DND-41 (cell line): ENCODE measurements around the gene PRSS3.
"Not testable (repeated sequence)": the region's sequence is repeated elsewhere in the genome, so short reads cannot be mapped to it uniquely, and the experiment has no call there.

Source experiments
- ATAC-seq: fragments of 200-7000 bp; cut with Tn5 transposase; 3 replicates; pipeline ENCODE4 v1.9.1; 2021; ENCODE audit warnings: low read depth; ENCODE audit not compliant: insufficient read depth
- DNase-seq: peaks from one replicate; pipeline ENCODE4 v3.0.0-alpha.2; 2020
- H2AFZ ChIP-seq: 2 replicates; pipeline ENCODE4 v1.6.0; 2012; ENCODE audit warnings: low read depth, low read length
- H3K27ac ChIP-seq: 2 replicates; pipeline ENCODE4 v1.5.1; 2012; ENCODE audit warnings: low read length, inconsistent platforms
- H3K27me3 ChIP-seq: fragments of 200-600 bp; sonication (generic); 2 replicates; pipeline ENCODE4 v1.6.0; 2012; ENCODE audit warnings: low read length, mild to moderate bottlenecking, inconsistent platforms; ENCODE audit not compliant: insufficient read depth, poor library complexity
- H3K36me3 ChIP-seq: 2 replicates; pipeline ENCODE4 v1.5.1; 2012; ENCODE audit warnings: low read length, inconsistent platforms; ENCODE audit not compliant: insufficient read depth
- H3K4me1 ChIP-seq: 2 replicates; pipeline ENCODE4 v1.5.1; 2012; ENCODE audit warnings: mild to moderate bottlenecking, low read length; ENCODE audit not compliant: insufficient read depth
- H3K4me2 ChIP-seq: 2 replicates; pipeline ENCODE4 v1.6.0; 2012; ENCODE audit warnings: mild to moderate bottlenecking, moderate library complexity, low read length, inconsistent platforms; ENCODE audit not compliant: insufficient read depth
- H3K4me3 ChIP-seq, 2 experiments: fragments of 200-600 bp in 1 of 2; shearing (Covaris generic) in 1 of 2; 2 replicates each; pipeline ENCODE4 v1.5.1; 2012 to 2016; ENCODE audit warnings: inconsistent platforms in 2 of 2, low read length in 2 of 2, mild to moderate bottlenecking in 2 of 2, low read depth in 1 of 2, moderate library complexity in 1 of 2
- H3K79me2 ChIP-seq: 2 replicates; pipeline ENCODE4 v1.6.0; 2012; ENCODE audit warnings: low read length, inconsistent platforms; ENCODE audit not compliant: insufficient read depth
- H3K9ac ChIP-seq: 2 replicates; pipeline ENCODE4 v1.6.0; 2012; ENCODE audit warnings: low read depth, mild to moderate bottlenecking, inconsistent platforms, low read length, moderate library complexity
- H3K9me3 ChIP-seq: 2 replicates; pipeline ENCODE4 v1.5.1; 2012; ENCODE audit warnings: low read length, moderate library complexity, mild to moderate bottlenecking, inconsistent platforms; ENCODE audit not compliant: insufficient read depth, severe bottlenecking
- H4K20me1 ChIP-seq: 2 replicates; pipeline ENCODE4 v1.6.0; 2012; ENCODE audit warnings: low read length; ENCODE audit not compliant: insufficient read depth
- EZH2 ChIP-seq: IDR thresholded peaks from 3 replicates; pipeline ENCODE4 v1.6.1; 2012; ENCODE audit warnings: borderline replicate concordance, low read depth, mild to moderate bottlenecking, moderate library complexity, low read length, inconsistent platforms; ENCODE audit not compliant: severe bottlenecking
- TF ChIP-seq, protein P1 (sequence below): IDR thresholded peaks from 2 replicates; pipeline ENCODE4 v1.5.1; 2012; ENCODE audit warnings: borderline replicate concordance, low read length, moderate library complexity, mild to moderate bottlenecking; ENCODE audit not compliant: poor library complexity, severe bottlenecking; ENCODE audit errors: extremely low read depth

PRSS3 gene

DNA sequence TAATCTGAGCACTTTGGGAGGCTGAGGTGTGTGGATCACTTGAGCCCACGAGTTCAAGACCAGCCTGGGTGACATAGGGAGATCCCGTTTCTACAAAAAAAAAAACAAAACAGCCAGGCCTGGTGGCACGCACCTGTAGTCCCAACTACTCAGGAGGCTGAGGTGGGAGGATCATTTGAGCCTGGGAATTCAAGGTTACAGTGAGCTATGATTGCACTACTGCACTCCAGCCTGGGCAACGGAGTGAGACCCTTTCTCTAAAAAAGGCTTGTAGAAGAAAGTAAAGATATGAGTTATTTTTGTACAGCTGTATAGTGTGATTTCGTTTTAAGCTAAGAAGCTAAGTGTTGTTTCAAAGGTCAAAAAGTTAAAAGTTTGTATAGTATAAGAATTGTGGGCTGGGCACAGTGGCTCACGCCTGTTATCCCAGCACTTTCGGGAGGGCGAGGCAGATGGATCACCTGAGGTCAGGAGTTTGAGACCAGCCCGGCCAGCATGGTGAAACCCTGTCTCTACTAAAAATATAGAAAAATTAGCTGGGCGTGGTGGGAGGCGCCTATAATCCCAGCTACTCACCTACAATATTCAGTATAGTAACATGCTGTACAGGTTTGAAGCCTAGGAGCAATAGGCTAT lies 40.4 kb downstream of the PRSS3 start:
- Histone ChIP-seq H3K79me2 (peaks cover 97% of the 10 kb centered on the region), H3K9me3 (no peaks in the 10 kb centered on the region), H4K20me1 (peaks cover 66% of the 10 kb centered on the region), H3K36me3 (peaks cover 5% of the 10 kb centered on the region), H3K27ac (no peak overlapping the region), H3K4me1 (no peaks in the 10 kb centered on the region), H3K4me3 (no peak overlapping the region), H3K4me2 (no peak overlapping the region), H2AFZ (no peak overlapping the region), H3K9ac (no peak overlapping the region), H3K27me3 (no peaks in the 10 kb centered on the region)
- no peak for TF ChIP-seq EZH2
- TF ChIP-seq, protein P1, sequence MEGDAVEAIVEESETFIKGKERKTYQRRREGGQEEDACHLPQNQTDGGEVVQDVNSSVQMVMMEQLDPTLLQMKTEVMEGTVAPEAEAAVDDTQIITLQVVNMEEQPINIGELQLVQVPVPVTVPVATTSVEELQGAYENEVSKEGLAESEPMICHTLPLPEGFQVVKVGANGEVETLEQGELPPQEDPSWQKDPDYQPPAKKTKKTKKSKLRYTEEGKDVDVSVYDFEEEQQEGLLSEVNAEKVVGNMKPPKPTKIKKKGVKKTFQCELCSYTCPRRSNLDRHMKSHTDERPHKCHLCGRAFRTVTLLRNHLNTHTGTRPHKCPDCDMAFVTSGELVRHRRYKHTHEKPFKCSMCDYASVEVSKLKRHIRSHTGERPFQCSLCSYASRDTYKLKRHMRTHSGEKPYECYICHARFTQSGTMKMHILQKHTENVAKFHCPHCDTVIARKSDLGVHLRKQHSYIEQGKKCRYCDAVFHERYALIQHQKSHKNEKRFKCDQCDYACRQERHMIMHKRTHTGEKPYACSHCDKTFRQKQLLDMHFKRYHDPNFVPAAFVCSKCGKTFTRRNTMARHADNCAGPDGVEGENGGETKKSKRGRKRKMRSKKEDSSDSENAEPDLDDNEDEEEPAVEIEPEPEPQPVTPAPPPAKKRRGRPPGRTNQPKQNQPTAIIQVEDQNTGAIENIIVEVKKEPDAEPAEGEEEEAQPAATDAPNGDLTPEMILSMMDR: no peak
- no peak for DNase-seq
- ATAC-seq: no peak

DNA sequence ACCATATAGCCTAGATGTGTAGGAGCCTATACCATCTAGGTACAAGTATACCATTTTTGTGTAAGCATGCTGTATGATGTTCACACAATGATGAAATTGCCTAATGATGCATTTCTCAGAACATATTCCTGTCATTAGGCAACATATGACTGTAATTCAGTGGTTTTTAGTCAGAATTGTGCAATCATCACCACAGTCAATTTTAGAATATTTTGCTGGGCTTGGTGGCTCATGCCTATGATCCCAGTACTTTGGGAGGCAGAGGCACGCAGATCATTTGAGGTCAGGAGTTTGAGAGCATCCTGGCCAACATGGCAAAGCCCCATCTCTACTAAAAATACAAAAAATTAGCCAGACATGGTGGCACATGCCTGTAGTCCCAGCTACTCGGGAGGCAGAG lies 40.9 kb downstream of the PRSS3 start:
- ATAC-seq, DNase-seq, H3K27me3 ChIP-seq, H3K36me3 ChIP-seq, H3K4me3 ChIP-seq, H3K4me2 ChIP-seq, H3K4me1 ChIP-seq, H2AFZ ChIP-seq, H3K9me3 ChIP-seq, H3K27ac ChIP-seq, H3K9ac ChIP-seq: not testable (repeated sequence)
- Histone ChIP-seq H4K20me1 (peaks cover 71% of the 10 kb centered on the region), H3K79me2 (peaks cover 97% of the 10 kb centered on the region)

DNA sequence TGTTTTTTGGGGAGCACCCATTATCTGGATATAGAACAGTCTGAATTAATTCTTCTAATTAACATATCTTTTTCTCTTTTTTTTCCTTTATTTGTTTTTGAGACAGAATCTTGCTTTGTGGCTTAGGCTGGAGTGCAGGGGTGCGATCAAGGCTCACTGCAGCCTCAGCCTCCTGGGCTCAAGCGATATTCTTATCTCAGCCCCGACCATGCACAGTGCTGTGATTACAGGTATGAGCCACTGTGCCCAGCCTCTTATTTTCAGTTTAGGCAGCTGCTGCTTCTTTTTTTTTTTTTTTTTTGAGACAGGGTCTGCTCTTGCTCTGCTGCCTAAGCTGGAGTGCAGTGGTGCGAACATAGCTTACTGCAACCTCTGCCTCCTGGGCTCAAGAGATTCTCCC lies 41.8 kb downstream of the PRSS3 start:
- no peak overlapping the region for H2AFZ ChIP-seq
- no peaks in the 10 kb centered on the region for H3K27me3 ChIP-seq
- no peak overlapping the region for H3K27ac ChIP-seq
- TF ChIP-seq, protein P1: no peak
- TF ChIP-seq EZH2: no peak
- H3K79me2 ChIP-seq: peaks cover 99% of the 10 kb centered on the region
- H3K4me1 ChIP-seq: no peaks in the 10 kb centered on the region
- no peak overlapping the region for H3K4me2 ChIP-seq
- H3K4me3 ChIP-seq: no peak overlapping the region
- DNase-seq (no peak), ATAC-seq (no peak)
- no peak overlapping the region for H3K9ac ChIP-seq
- peaks cover 79% of the 10 kb centered on the region for H4K20me1 ChIP-seq
- peaks cover 5% of the 10 kb centered on the region for H3K36me3 ChIP-seq
- no peaks in the 10 kb centered on the region for H3K9me3 ChIP-seq

DNA sequence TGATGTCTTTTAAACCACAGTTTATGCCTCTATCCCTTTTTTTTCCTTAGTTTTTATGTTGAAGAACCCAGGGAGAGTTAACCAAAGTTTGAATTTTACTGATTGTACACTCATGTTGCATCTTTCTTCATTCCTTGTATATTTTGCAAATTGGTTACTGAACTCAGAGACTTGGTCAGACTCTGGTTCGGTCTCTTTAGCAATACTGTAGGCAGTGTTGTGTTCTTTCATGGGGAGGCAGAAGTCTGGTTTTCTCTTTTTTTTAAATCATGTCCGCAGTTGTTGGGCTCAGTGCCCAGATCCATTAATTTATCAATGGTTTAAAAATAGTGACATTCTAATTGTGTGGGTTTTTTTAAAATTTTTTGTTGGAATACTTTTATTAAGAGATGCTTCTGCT lies 45.0 kb downstream of the PRSS3 start:
- no peak for DNase-seq
- no peaks in the 10 kb centered on the region for H3K9me3 ChIP-seq
- no peak overlapping the region for H2AFZ ChIP-seq
- no peaks in the 10 kb centered on the region for H3K27me3 ChIP-seq
- peaks cover 78% of the 10 kb centered on the region for H4K20me1 ChIP-seq
- no peaks in the 10 kb centered on the region for H3K4me1 ChIP-seq
- no peak overlapping the region for H3K9ac ChIP-seq
- ATAC-seq: no peak
- H3K4me2 ChIP-seq: no peak overlapping the region
- peaks cover 5% of the 10 kb centered on the region for H3K36me3 ChIP-seq
- H3K4me3 ChIP-seq: no peak overlapping the region
- H3K79me2 ChIP-seq: peaks cover 99% of the 10 kb centered on the region
- TF ChIP-seq EZH2: no peak
- TF ChIP-seq, protein P1: no peak
- H3K27ac ChIP-seq: no peak overlapping the region
